GM12872 (cell line): ENCODE measurements around the gene ENGASE.

ENCODE experiments used
- CTCF ChIP-seq: IDR thresholded peaks from 3 replicates; pipeline ENCODE4 v1.5.1; 2011; ENCODE audit warnings: low read depth, mild to moderate bottlenecking, low read length, moderate library complexity; ENCODE audit not compliant: insufficient read depth

ENGASE gene

GRCh38 chr17:79131701-79132100 lies 57.1 kb downstream of the ENGASE start:
- TF ChIP-seq CTCF, result no peak

GRCh38 chr17:79132271-79133064 lies 57.8 kb downstream of the ENGASE start:
- no peak for TF ChIP-seq CTCF

- no peak for TF ChIP-seq CTCF
These were observed 58.6 kb downstream of the ENGASE start for GRCh38 chr17:79133214-79133613.

- TF ChIP-seq CTCF, result no peak
These were observed 59.4 kb downstream of the ENGASE start for GRCh38 chr17:79133985-79134384.

- no peak for TF ChIP-seq CTCF
These were observed 60.4 kb downstream of the ENGASE start for GRCh38 chr17:79135011-79135410.

- no peak for TF ChIP-seq CTCF
These were observed 61.2 kb downstream of the ENGASE start for GRCh38 chr17:79135628-79136405.
